HG02852 (cell line): ENCODE results near the gene KATNB1.

Experiments used
- ATAC-seq: cut with Tn5 transposase; IDR thresholded peaks from one replicate; pipeline ENCODE4 v1.9.1; 2021; ENCODE audit warnings: mild to moderate bottlenecking, moderate library complexity; ENCODE audit not compliant: unreplicated experiment

The KATNB1 gene, protein sequence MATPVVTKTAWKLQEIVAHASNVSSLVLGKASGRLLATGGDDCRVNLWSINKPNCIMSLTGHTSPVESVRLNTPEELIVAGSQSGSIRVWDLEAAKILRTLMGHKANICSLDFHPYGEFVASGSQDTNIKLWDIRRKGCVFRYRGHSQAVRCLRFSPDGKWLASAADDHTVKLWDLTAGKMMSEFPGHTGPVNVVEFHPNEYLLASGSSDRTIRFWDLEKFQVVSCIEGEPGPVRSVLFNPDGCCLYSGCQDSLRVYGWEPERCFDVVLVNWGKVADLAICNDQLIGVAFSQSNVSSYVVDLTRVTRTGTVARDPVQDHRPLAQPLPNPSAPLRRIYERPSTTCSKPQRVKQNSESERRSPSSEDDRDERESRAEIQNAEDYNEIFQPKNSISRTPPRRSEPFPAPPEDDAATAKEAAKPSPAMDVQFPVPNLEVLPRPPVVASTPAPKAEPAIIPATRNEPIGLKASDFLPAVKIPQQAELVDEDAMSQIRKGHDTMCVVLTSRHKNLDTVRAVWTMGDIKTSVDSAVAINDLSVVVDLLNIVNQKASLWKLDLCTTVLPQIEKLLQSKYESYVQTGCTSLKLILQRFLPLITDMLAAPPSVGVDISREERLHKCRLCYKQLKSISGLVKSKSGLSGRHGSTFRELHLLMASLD

DNA sequence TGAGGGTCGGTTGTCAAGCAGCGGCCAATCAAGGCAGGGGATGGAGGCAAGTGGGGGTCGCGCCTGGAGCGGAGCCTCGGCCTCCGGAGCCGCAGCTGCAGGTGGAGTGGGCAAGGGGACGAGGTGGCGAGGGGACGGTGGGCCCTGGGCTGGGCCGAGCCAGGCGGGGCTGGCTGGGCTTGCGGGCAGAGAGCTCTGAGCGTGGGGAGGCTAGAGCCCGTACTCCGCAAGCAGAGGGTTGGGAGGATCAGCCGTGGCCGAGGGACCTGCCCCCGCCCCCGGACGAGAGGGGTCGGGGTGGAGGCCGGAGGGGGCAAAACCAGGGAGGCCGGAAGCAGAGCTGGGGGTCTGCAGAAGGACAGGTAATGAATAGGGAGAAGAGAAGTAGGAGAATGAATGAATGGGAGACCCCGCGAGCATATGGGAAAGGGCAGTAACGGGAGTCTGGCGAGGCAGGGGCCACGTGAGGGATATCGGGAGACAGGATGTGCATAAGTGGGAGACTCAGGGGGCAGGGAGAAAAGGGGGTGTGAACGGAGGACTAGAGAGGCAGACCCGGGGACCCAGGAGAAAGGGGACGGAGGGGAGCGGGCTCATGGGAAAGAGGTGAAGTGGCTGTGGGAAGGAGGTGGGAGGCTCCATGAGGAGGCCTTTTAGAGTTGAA lies at the start of gene KATNB1:
KATNB1 (plus strand) TSS at position 16 of the 664 bp plus-strand sequence. CDS start 1,474 bp downstream, outside the sequence.
- ATAC-seq: no peak

DNA sequence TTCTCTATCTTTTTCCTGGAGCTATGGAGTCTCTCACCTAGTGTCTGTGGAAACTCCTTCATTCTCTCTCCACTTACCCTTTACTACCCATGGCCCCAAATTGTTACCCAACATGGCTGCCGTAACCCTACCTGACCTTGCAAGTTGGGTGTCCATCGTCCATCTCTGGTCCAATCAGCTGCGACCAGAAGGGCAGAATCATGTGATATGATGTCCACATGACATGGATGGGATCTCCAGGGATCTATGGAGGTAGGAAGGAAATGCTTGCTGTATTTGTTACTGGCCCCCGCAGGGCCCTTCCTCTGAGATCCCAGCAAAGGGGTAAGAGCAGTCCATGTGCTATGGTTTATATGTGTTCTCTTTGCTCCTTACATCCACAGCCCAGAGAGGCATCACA lies 49.0 kb upstream of the KATNB1 start:
- no peak for ATAC-seq

- no peak for ATAC-seq
Measured at GRCh38 chr16:57687363-57687929, 48.1 kb upstream of the KATNB1 start.

DNA sequence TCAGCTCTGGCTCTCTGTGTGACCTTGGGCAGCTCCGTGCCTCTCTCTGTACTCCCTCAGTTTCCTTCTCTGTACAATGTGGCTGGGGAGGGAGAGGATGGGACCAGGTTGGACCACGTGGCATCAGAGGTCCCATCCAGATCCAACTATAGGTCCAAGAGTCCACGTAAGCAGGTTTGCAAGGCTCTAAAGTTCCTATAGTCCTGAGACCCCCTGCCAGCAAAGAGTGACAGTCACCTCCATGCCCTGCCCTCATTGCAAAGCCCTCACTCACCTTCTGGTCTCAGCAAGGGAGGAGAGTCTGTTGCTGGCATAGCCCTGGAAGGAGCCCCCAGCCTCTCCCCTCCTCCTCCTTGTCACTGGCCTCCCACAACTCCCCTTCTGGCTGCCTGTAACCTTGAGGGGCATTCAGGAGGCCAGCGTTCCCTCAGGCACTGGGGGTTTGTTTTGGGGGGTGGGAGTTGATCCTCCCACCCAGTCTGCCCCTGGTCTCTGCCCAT lies 47.0 kb upstream of the KATNB1 start:
- no peak for ATAC-seq

GRCh38 chr16:57688987-57689761 lies 46.4 kb upstream of the KATNB1 start:
- ATAC-seq: no peak

GRCh38 chr16:57689762-57690558 lies 45.6 kb upstream of the KATNB1 start:
- peak; percentile 77 for ATAC-seq

DNA sequence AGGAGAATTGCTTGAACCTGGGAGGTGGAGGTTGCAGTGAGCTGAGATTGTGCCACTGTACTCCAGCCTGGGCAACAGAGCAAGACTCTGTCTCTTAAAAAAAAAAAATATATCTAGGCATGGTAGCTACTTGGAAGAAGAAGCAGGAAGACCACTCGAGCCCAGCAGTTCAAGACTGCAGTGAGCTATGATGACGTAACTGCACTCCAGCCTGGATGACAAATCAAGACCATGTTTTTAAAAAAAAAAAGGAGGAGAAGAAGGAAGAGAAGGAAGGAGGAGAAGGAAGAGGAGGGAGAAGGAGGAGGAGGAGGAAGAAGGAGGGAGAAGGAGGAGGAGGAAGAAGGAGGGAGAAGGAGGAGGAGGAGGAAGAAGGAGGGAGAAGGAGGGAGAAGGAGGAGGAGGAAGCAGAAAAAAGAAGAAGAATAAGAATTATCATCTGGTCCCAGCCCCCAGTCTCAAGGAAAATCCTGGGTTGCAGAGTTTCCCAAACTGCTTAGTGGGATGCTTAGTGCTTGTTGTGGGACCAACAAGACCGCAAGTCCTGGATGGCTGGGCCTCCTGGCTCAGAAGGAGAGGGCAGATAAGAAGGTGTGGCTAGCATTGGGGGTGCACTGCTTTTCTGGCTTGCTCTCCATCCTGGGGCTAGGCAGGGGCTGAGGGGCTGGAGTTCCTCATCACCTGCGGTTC lies 44.6 kb upstream of the KATNB1 start:
- no peak for ATAC-seq

- no peak for ATAC-seq
Measured at GRCh38 chr16:57692636-57693035, 42.9 kb upstream of the KATNB1 start.

DNA sequence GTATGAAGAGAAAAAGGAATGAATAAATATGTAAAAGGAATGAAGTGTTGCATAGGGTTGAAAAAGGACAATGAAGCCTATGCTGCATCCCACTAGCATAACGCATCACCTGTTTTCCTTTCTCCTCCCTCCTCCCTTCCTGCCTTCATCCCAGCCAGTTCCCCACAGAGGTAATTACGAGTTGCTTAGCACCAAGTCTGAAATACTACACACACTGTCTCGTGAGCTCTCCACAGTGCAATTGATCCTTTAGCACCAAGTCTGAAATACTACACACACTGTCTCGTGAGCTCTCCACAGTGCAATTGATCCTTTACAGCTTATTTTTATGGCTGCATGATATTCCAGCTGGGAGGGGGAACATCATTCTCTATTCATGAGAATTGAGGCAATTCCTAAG lies 42.0 kb upstream of the KATNB1 start:
- ATAC-seq: no peak

GRCh38 chr16:57694231-57694724 lies 41.3 kb upstream of the KATNB1 start:
- no peak for ATAC-seq

GRCh38 chr16:57694725-57695679 lies 40.6 kb upstream of the KATNB1 start, which contains the start of gene DRC7:
Gene DRC7 (plus strand): TSS chr16:57694806. CDS start chr16:57697950, 3,144 bp downstream.
- ATAC-seq: no peak

DNA sequence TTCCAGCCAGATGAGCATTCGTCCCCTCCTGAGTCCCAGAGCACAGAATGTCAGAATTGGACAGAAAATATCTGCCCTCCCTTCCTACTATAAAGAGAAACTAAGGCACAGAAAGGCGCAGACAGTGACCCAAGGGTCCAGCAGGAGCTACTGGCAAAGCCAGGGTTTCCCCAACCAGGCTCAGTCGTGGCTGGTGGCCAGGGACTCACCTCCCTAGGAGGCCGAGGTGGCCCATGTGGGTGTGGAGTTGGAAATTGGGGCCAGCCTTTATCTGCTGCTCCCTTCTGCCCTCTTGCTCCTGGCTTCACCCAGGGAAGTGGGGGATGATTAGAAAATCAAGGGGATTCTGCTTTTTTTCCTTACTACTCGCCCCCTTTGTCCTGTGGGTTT lies 39.9 kb upstream of the KATNB1 start:
- no peak for ATAC-seq

DNA sequence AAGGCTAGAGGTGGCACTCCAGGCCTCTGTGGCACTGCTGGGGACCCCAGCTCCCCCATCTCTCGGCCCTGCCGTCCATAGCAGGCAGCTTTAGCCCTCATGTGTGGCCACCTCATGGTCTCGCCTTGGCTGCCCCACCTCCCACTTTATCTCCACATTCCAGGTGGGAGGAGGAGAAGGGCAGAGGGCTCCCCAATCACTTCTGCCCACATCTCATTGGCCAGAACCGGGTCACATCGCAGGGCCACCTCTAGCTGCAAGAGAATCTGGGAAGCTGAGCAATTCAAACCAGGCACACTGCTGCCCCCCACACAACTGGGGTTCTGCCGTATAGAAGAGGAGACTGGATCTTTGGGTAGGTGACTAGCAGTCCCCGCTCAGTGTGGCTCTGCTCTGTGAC lies 39.3 kb upstream of the KATNB1 start:
- ATAC-seq: no peak

DNA sequence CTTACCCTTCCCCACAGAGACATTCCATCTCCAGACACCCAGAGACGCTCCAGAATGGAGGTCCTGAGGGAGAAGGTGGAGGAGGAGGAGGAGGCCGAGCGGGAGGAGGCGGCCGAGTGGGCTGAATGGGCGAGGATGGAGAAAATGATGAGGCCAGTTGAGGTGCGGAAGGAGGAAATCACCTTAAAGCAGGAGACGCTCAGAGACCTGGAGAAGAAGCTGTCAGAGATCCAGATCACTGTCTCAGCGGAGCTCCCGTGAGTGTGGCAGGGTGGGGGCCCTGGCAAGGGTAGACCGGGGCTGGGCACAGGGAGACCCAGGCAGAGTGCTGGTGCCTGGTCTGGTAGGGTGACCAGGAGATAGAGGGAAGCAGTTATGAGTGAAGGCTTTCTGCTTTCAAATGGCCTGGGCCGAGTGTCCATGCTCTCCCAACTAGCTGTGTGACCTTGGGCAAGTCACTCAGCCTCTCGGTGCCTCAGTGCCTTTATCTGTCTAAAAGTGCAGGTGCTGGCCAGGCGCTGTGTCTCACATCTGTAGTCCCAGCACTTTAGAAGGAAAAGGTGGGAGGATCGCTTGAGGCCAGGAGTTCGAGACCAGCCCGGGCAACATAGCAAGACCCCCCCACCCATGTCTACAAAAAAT lies 37.6 kb upstream of the KATNB1 start:
- no peak for ATAC-seq

DNA sequence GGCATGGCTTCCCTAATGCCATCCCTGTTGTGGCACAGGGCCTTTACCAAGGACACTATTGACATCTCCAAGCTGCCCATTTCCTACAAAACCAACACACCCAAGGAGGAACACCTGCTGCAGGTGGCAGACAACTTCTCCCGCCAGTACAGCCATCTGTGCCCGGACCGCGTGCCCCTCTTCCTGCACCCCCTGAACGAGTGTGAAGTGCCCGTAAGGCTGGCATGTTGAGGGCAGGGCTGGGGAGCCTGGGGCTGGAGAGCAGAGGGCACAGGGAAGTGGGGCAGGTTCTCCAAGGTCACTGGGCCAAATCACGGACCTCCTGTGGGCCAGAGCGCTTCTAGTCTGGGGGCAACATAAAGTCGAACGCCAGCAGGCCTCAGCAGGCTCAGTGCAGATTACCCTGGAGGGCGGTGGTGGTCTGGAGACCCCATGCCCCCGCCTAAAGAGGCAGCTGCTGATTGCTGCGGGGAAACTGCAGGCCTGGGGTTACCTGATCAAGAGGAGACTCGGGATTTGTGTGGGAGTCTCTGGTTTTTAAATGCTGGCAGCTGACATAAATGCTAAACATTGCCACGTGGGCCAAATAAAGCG lies 36.7 kb upstream of the KATNB1 start:
- no peak for ATAC-seq

DNA sequence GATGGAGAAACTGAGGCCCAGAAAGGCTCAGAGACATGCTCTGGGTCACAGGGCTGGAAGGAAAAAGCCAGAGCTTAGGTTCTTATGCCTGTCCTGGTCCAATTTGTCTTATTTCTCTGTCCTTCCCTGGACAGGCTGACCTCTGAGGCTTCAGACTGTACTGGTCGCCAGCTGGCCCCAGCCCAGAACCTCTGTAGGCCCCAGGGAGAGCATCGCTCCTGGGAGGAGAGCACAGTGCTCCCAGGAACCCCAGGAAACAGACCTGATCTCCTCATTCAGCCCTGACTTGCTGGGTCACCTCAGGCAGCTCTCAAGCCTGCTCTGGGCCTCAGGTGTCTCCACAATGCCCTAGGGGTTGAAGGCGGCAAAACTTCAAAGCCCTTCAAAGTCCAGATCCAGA lies 36.1 kb upstream of the KATNB1 start:
- ATAC-seq: no peak

GRCh38 chr16:57699899-57700298 lies 35.7 kb upstream of the KATNB1 start:
- ATAC-seq: no peak
